GDM1 (cell line): ENCODE results near the gene FBXW2.

Source experiments
- DNase-seq: peaks from one replicate; lab custom pipeline; 2025; lab: John Stamatoyannopoulos, UW

Gene FBXW2

GRCh38 chr9:120741701-120742100 is 51.5 kb downstream of the FBXW2 start:
- DNase-seq, result no peak

- DNase-seq, result no peak
Measured at GRCh38 chr9:120741191-120741590, 52.0 kb downstream of the FBXW2 start.

- DNase-seq, result no peak
Measured at GRCh38 chr9:120740132-120740531, 53.1 kb downstream of the FBXW2 start.

GRCh38 chr9:120737416-120738165 is 55.6 kb downstream of the FBXW2 start:
- no peak for DNase-seq

GRCh38 chr9:120736881-120737280 is 56.3 kb downstream of the FBXW2 start:
- DNase-seq, result no peak

- DNase-seq, result no peak
Measured at GRCh38 chr9:120735415-120736126, 57.6 kb downstream of the FBXW2 start.

GRCh38 chr9:120734607-120735410 is 58.4 kb downstream of the FBXW2 start:
- DNase-seq, result no peak

GRCh38 chr9:120733190-120733589 is 60.0 kb downstream of the FBXW2 start:
- no peak for DNase-seq

GRCh38 chr9:120730654-120731514 is 62.3 kb downstream of the FBXW2 start:
- DNase-seq, result no peak

GRCh38 chr9:120729791-120730241 is 63.4 kb downstream of the FBXW2 start:
- no peak for DNase-seq

- no peak for DNase-seq
Measured at GRCh38 chr9:120726484-120726883, 66.7 kb downstream of the FBXW2 start.

- DNase-seq, result no peak
Measured at GRCh38 chr9:120725907-120726306, 67.3 kb downstream of the FBXW2 start.

GRCh38 chr9:120724757-120725400 is 68.3 kb downstream of the FBXW2 start:
- no peak for DNase-seq

- DNase-seq, result no peak
Measured at GRCh38 chr9:120723565-120723964, 69.7 kb downstream of the FBXW2 start.

- DNase-seq, result no peak
Measured at GRCh38 chr9:120720404-120720803, 72.8 kb downstream of the FBXW2 start.

- DNase-seq, result no peak
Measured at GRCh38 chr9:120718316-120718715, 74.9 kb downstream of the FBXW2 start.

GRCh38 chr9:120717176-120717575 is 76.0 kb downstream of the FBXW2 start:
- no peak for DNase-seq

GRCh38 chr9:120716483-120716882 is 76.7 kb downstream of the FBXW2 start:
- DNase-seq, result no peak

GRCh38 chr9:120715389-120715924 is 77.8 kb downstream of the FBXW2 start:
- no peak for DNase-seq

- DNase-seq, result no peak
Measured at GRCh38 chr9:120714846-120715388, 78.3 kb downstream of the FBXW2 start.
